ENCODE results near the gene ATP1A3.
"Not testable (repeated sequence)": the region's sequence is repeated elsewhere in the genome, so short reads cannot be mapped to it uniquely, and the experiment has no call there.

GRCh38 chr19:42012747-42013146 lies 18.7 kb upstream of the ATP1A3 start:
- not testable (repeated sequence) for TF ChIP-seq POLR2A, CTCF (IDR thresholded peaks at IDR 0.05)

Measured in heart left ventricle (tissue), 13 donors.